OCI-LY3 (cell line): Measurements from ENCODE around the gene FSHR.

Experiments used
- H2AFZ ChIP-seq: fragments of 200-600, 300-600 bp; shearing (Covaris generic); 2 replicates; pipeline ENCODE4 v1.6.0; 2014; ENCODE audit warnings: antibody characterized with exemption, low read depth, low read length
- H3K27ac ChIP-seq: fragments of 200-600, 300-600 bp; sonication (generic); 2 replicates; pipeline ENCODE4 v1.5.1; 2014; ENCODE audit warnings: mild to moderate bottlenecking, low read length, moderate library complexity, mixed read lengths
- H3K27me3 ChIP-seq: fragments of 200-600, 300-600 bp; sonication (generic); 2 replicates; pipeline ENCODE4 v1.6.1; 2014; ENCODE audit warnings: low read depth, low read length, mixed read lengths
- H3K36me3 ChIP-seq: fragments of 200-600, 300-600 bp; sonication (generic); replicated peaks from 2 replicates; pipeline ENCODE3; 2014; ENCODE audit warnings: low read depth, low read length, mixed read lengths
- H3K4me1 ChIP-seq: fragments of 300-600, 200-600 bp; sonication (generic); 2 replicates; pipeline ENCODE4 v1.6.1; 2014; ENCODE audit warnings: low read length, mixed read lengths
- H3K4me2 ChIP-seq: fragments of 200-600, 300-600 bp; sonication (generic); 2 replicates; pipeline ENCODE4 v1.6.1; 2014; ENCODE audit warnings: low read length, mixed read lengths
- H3K4me3 ChIP-seq: fragments of 300-600, 200-600 bp; sonication (generic); 2 replicates; pipeline ENCODE4 v1.5.1; 2014; ENCODE audit warnings: antibody characterized with exemption, mild to moderate bottlenecking, low read length, moderate library complexity
- H3K79me2 ChIP-seq: fragments of 300-600, 200-600 bp; shearing (Covaris generic); 2 replicates; pipeline ENCODE4 v1.6.1; 2014; ENCODE audit warnings: mild to moderate bottlenecking, low read length, mixed read lengths
- H3K9ac ChIP-seq: fragments of 300-600, 200-600 bp; shearing (Covaris generic); 2 replicates; pipeline ENCODE4 v1.6.0; 2014; ENCODE audit warnings: mild to moderate bottlenecking, low read length, moderate library complexity
- H3K9me3 ChIP-seq: fragments of 200-600, 300-600 bp; shearing (Covaris generic); 2 replicates; pipeline ENCODE4 v1.6.1; 2014; ENCODE audit warnings: low read length, mixed read lengths; ENCODE audit not compliant: insufficient read depth
- H4K20me1 ChIP-seq: fragments of 200-600, 300-600 bp; sonication (generic); 2 replicates; pipeline ENCODE4 v1.6.1; 2016; ENCODE audit warnings: low read length, mixed read lengths; ENCODE audit not compliant: insufficient read depth
- EZH2phosphoT487 ChIP-seq: fragments of 200-600 bp; shearing (Covaris generic); IDR thresholded peaks from 2 replicates; pipeline ENCODE4 v1.6.1; 2018; ENCODE audit warnings: antibody characterized with exemption, mixed run types, low read depth
- TF ChIP-seq, protein P1 (sequence below): fragments of 200-600, 300-600 bp; sonication (generic); IDR thresholded peaks from 2 replicates; pipeline ENCODE4 v1.5.1; 2014; ENCODE audit warnings: antibody characterized with exemption, low read length, low read depth

Gene FSHR

DNA sequence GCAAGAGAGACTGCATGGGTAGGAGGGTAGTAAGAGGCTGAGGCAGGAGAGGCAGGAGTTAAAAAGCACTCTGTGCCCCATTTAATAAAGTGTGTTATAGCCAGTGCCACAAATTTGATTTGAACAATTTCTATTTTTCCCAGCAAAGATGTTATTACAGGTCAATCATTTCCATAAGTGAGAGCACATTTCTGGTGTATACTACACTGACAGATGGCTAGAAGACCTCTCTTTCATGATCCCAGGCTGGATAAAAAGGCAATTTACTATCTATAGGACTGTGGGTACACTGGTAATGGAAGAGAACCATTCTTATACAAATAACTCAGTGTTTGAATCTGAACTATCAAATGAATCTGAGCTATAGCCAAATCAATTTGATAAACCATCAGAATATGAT is 176.2 kb downstream of the FSHR start:
- Histone ChIP-seq H3K4me1 (no peaks in the 10 kb centered on the region), H3K4me3 (no peak overlapping the region), H2AFZ (no peak overlapping the region), H4K20me1 (no peaks in the 10 kb centered on the region), H3K9ac (no peak overlapping the region), H3K4me2 (no peak overlapping the region), H3K79me2 (no peaks in the 10 kb centered on the region), H3K9me3 (no peaks in the 10 kb centered on the region), H3K36me3 (no peaks in the 10 kb centered on the region), H3K27me3 (no peaks in the 10 kb centered on the region), H3K27ac (no peak overlapping the region)
- TF ChIP-seq, protein P1, sequence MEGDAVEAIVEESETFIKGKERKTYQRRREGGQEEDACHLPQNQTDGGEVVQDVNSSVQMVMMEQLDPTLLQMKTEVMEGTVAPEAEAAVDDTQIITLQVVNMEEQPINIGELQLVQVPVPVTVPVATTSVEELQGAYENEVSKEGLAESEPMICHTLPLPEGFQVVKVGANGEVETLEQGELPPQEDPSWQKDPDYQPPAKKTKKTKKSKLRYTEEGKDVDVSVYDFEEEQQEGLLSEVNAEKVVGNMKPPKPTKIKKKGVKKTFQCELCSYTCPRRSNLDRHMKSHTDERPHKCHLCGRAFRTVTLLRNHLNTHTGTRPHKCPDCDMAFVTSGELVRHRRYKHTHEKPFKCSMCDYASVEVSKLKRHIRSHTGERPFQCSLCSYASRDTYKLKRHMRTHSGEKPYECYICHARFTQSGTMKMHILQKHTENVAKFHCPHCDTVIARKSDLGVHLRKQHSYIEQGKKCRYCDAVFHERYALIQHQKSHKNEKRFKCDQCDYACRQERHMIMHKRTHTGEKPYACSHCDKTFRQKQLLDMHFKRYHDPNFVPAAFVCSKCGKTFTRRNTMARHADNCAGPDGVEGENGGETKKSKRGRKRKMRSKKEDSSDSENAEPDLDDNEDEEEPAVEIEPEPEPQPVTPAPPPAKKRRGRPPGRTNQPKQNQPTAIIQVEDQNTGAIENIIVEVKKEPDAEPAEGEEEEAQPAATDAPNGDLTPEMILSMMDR: no peak
- no peak for TF ChIP-seq EZH2phosphoT487

DNA sequence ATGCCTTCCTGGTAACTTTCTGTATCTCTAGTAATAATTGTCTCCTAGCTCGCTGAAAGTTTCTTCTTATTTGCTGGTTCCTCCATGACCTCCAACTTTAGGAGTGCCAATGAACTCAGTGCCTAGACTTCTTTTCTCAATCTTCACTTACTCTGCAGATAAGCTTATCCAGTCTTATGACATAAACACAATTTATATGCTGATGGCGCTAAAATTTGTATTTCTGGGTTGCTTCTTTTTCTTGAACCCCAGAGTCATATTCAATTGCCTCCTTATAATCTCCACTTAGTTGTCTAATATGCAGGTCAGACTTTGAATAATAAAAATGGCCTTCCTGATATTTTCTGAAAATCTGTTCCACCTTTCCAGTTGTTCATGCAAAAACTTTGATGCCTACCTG is 182.5 kb downstream of the FSHR start:
- Histone ChIP-seq H3K36me3 (no peaks in the 10 kb centered on the region), H3K4me1 (no peaks in the 10 kb centered on the region), H3K4me3 (no peak overlapping the region), H2AFZ (no peak overlapping the region), H3K27ac (no peak overlapping the region), H3K9ac (no peak overlapping the region), H3K79me2 (no peaks in the 10 kb centered on the region), H3K9me3 (no peaks in the 10 kb centered on the region), H3K4me2 (no peak overlapping the region), H3K27me3 (no peaks in the 10 kb centered on the region), H4K20me1 (no peaks in the 10 kb centered on the region)
- TF ChIP-seq, protein P1: no peak
- TF ChIP-seq EZH2phosphoT487: no peak

DNA sequence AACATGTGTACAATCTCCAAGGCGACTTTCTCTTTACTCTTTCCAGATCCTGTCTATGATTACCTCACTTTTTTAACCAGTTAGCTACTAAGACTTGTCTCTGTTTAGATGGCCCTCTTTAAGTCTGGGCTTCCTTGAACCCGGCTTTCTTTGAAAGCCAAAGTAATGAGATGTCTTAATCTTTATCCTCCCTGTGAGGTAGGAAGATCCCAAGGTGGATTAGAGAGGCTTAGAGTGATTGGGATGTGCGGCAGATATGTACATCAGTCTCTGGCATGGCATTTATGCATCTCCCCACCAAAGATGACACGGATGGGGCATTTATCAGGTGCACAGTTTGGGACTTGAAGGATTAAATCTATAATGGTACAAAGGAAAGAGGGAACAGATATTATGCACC is 186.3 kb downstream of the FSHR start:
- Histone ChIP-seq H3K36me3 (no peaks in the 10 kb centered on the region), H3K9ac (no peak overlapping the region), H3K9me3 (no peaks in the 10 kb centered on the region), H3K27ac (no peak overlapping the region), H4K20me1 (no peaks in the 10 kb centered on the region), H3K4me2 (no peak overlapping the region), H3K4me3 (no peak overlapping the region), H3K79me2 (no peaks in the 10 kb centered on the region), H3K27me3 (no peaks in the 10 kb centered on the region), H2AFZ (no peak overlapping the region), H3K4me1 (no peaks in the 10 kb centered on the region)
- TF ChIP-seq EZH2phosphoT487: no peak
- TF ChIP-seq, protein P1: no peak

DNA sequence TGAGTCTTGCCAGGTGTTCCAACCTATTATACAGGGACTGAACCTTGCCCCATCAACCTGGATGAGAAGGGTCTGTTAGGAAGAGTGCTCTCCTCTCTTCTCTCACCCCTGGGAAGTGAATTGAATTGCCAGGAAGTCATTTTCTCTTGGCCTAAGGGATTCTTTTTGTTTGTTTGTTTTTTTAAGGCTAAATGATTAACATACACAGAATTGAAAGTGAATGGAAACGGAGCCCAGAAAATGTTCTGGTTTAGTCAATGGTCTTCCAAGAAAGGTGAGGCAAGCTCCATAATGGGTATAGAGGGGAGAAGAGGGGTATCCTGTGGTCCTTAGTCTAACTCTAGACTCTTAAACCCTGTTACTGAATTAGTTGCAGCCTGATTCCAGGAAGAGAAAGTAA is 189.1 kb downstream of the FSHR start:
- H3K36me3 ChIP-seq: no peaks in the 10 kb centered on the region
- no peak overlapping the region for H3K27ac ChIP-seq
- no peaks in the 10 kb centered on the region for H3K4me1 ChIP-seq
- no peak overlapping the region for H3K4me2 ChIP-seq
- H4K20me1 ChIP-seq: no peaks in the 10 kb centered on the region
- H3K9ac ChIP-seq: no peak overlapping the region
- no peak overlapping the region for H3K4me3 ChIP-seq
- H3K27me3 ChIP-seq: no peaks in the 10 kb centered on the region
- TF ChIP-seq, protein P1: no peak
- no peak for TF ChIP-seq EZH2phosphoT487
- no peaks in the 10 kb centered on the region for H3K9me3 ChIP-seq
- H2AFZ ChIP-seq: no peak overlapping the region
- H3K79me2 ChIP-seq: no peaks in the 10 kb centered on the region
